HG02840 (cell line): ENCODE results near the gene KBTBD6.
"Not testable (repeated sequence)": the region's sequence is repeated elsewhere in the genome, so short reads cannot be mapped to it uniquely, and the experiment has no call there.

Experiments
- ATAC-seq: cut with Tn5 transposase; IDR thresholded peaks from one replicate; pipeline ENCODE4 v1.9.1; 2021; ENCODE audit warnings: mild to moderate bottlenecking, moderate library complexity, moderate number of reproducible peaks; ENCODE audit not compliant: unreplicated experiment, low FRiP score

Gene KBTBD6, protein sequence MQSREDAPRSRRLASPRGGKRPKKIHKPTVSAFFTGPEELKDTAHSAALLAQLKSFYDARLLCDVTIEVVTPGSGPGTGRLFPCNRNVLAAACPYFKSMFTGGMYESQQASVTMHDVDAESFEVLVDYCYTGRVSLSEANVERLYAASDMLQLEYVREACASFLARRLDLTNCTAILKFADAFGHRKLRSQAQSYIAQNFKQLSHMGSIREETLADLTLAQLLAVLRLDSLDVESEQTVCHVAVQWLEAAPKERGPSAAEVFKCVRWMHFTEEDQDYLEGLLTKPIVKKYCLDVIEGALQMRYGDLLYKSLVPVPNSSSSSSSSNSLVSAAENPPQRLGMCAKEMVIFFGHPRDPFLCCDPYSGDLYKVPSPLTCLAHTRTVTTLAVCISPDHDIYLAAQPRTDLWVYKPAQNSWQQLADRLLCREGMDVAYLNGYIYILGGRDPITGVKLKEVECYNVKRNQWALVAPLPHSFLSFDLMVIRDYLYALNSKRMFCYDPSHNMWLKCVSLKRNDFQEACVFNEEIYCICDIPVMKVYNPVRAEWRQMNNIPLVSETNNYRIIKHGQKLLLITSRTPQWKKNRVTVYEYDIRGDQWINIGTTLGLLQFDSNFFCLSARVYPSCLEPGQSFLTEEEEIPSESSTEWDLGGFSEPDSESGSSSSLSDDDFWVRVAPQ

DNA sequence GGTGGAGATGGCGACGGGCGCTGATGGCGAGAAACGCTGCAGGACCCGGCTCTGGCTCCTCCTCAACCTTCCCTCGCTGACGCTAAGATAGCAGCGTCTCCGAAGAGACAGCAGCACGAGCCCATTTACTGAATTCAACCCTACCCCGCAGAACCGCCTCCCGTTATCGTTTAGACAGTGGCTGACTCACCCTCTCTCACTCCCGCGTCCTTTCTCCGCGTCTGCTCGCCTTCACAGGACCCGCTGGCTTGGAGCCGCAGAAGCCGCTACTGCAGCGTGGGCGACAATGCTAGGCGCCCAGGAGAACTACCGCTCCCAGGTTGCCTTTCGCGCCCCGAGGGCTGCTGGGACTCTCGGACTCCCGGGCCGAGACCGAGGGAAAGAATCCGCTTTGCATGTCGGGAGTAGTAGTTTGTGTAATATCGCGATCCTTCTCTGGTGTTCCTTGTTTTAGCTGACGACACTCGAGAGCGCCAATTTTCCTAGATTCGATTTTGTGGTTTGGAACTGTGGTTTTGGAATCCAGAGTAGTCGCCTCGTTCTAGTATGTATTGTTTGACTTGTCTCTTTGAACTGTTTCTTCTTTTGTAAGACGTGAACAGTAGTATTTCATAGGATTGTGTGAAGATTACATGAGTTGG, at the start of gene KBTBD6:
Gene KBTBD6, minus strand, starts transcription at position 291 of the 641 bp plus-strand sequence. CDS start 291 bp downstream, outside the sequence.
- peak; percentile 96 for ATAC-seq

- ATAC-seq, result no peak
These were observed 49.6 kb upstream of the KBTBD6 start for GRCh38 chr13:41182231-41182630.

DNA sequence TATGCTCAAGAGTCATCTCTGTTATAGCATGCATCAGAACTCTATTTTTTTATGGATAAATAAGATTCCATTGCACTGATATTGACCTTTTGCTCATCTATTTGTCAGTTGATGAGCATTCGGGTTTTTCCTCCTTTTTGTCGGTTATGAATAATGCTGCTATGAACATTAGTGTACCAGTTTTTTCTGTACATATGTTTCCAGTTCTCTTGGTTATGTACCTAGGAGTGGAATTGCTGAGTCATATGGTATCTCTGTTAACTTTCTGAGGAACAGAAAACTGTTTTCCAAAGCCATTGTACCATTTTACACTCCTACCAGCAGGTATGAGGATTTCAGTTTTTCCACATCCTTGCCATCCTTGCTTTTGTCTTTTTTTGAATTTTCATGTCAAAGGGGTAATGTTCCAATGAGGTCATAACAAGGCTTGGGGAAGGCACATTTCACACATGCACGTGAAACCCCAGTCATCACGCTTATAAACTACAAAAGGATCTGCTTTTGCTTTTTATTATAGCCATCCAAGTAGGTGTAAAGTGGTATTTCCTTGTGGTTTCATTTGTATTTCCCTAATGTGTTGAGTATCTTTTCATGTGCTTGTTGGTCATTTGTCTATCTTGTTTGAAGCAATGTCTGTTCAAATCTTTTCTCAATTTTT, 47.1 kb upstream of the KBTBD6 start:
- ATAC-seq, result no peak

GRCh38 chr13:41178040-41178439, 45.4 kb upstream of the KBTBD6 start:
- no peak for ATAC-seq

GRCh38 chr13:41177616-41178015, 45.0 kb upstream of the KBTBD6 start:
- no peak for ATAC-seq

GRCh38 chr13:41175576-41175975, 43.0 kb upstream of the KBTBD6 start:
- ATAC-seq, result not testable (repeated sequence)

GRCh38 chr13:41162151-41162550, 29.5 kb upstream of the KBTBD6 start:
- ATAC-seq, result no peak

GRCh38 chr13:41159174-41159573, 26.6 kb upstream of the KBTBD6 start:
- no peak for ATAC-seq

- ATAC-seq, result no peak
These were observed 24.6 kb upstream of the KBTBD6 start for GRCh38 chr13:41157048-41157717.

DNA sequence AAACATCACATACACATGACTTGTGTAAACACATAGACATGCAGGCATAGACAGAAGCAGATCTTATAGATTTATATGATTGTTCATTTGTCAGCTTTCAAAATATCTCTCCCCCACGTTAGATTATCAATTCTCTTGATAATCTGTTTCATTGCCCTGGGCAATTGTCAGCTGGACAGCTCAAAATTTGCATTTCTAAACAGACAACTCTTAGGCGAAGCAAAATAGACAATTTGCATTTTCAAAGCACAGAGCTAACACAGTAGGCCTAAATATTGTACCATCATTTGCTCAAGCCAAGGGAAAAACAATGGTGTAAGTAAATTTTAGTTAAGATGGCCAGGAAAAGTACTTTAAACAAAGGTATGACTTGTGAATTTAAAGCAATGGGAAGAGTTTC, 24.0 kb upstream of the KBTBD6 start:
- ATAC-seq, result no peak

GRCh38 chr13:41154042-41154441, 21.4 kb upstream of the KBTBD6 start:
- no peak for ATAC-seq

GRCh38 chr13:41152005-41152404, 19.4 kb upstream of the KBTBD6 start:
- ATAC-seq, result no peak

GRCh38 chr13:41150058-41150457, 17.5 kb upstream of the KBTBD6 start:
- ATAC-seq, result no peak

DNA sequence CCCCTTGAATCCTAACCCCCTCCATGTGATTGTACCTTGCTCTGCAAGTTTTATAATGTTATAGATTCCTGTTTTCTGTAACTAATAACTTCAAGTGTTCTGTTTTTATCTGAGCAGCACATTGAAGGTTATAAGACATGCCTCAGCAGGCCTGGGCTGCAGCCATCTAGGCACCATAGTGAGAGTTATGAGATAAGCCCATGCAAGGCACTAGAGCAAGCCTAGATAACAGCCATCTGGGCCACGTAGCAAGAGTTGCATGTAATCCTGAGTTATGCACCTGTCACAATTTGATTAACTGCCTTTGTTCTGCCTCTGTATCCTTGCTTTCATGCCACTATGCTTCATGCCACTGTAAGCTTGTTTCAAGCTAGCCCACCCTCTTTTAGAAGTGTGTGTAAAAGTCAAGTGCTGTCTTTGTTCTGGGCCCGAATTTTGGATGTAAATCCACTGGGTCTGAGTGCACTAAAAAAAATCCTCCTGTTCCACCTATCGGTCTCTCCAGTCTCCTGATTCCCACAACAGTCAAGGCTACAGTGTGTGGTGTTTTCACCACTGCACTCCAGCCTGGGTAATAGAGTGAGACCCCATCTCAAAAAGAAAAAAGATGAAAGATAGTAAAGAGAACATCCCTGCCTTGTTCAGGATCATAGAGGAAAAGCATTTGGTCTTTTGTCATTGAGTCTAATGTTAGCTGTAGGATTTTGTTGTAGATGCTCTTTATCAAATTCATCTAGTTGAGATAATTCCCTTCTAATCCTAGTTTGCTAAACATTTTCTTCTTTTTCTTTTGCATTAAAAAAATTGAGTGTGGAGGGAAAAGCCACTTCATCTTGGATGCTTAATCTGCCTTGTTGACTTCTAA, 16.0 kb upstream of the KBTBD6 start:
- no peak for ATAC-seq

DNA sequence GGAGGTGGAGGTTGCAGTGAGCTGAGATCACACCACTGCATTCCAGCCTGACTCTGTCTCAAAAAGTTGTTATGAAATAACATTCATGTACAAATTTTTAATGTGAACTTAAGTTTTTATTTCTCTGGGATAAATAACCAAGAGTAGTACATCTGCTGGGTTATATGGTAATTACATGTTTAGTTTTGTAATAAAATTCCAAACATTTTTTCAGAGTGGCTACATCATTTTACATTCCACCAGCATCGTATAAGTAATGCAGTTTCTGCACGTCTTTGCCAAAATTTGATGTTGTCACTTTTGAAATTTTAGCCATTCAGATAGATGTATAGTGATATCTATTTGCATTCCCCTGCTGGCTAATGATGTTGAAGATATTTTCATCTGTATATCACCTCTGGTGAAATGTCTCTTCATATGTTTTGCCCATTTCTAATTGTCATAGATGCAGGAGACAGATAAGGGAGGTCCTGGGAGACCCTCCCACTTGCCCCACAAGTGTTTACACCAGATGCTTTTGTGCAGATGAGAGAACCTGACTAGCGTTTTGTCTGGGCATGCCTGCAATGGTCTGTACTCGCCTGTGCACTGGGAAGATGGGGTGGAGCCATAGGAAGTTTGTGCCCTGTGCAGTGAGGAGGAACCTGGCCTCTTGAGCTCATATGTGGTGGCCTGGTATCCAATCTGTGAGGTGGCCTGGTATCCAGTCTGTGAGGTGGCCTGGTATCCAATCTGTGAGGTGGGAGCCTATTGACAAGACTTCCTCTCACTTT, 12.7 kb upstream of the KBTBD6 start:
- no peak for ATAC-seq

DNA sequence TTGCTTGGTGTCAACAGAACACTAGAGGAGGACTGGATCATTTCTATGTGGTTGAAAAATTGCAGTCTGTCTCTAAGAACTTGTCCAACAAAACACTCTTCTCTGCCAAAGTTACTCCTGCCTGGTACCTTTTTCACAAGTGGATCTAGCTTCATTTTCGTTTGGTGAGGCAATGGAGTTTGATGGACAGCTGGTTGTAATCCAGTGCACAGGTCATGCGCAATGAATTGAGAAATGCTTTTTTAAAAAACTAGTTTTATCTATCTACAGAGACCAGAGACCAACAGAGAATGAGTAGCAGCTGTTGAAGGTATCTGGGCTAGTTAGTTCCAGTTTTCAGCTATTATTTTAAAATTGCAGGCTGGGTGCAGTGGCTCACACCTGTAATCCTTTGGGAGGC, 12.0 kb upstream of the KBTBD6 start:
- no peak for ATAC-seq

DNA sequence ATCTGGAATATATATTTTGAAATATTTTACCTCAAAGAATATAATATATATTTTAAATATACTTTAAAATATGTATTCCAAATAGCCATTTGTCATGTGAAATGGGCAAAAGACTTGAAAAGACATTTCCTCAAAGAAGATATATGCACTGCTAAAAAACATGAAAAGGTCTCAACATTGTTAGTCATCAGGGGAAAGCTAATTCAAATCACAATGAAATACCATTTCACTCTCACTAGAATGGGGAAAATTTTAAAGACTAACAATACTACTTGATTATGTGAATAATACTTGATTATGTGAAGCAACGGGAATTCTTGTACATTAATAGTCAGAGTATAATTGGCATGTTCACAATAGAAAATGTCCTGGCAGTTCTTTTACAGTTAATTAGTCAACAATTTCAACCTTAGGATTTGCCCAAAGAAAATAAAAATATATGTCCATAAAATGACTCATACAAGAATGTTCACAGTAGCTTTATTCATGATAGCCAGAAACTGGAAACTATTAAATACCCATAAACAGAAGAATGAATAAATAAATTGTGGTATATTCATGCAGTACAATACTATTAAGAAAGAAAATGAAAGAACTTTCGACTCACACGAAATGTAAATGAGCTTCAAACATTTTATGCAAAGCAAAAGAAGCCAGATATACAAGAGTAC, 6.8 kb upstream of the KBTBD6 start:
- ATAC-seq, result no peak

DNA sequence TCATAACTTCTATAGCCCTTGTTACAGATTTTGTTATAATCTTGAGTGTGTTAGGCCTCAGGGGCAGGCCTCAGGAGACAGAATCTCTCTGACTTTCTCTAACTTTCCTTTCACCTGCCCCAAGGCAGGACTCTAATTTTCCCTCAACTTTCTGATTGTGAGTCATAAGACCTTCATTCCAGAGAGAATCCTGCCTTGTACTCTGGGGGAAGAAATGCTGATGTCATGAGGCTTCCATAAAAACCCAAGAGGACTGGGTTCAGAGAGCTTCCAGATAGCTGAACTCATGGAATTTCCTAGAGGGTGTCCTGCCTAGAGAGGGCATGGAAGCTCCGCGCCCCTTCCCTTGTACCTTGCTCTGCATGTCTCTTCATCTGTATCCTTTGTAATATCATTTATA, 5.3 kb upstream of the KBTBD6 start:
- no peak for ATAC-seq
